ENCODE data around the gene PSMD4.

PSMD4 gene

GRCh38 chr1:151309811-151310323, 55.3 kb downstream of the PSMD4 start:
- DNase-seq = no peak

- DNase-seq = no peak
These were observed 56.5 kb downstream of the PSMD4 start for GRCh38 chr1:151311011-151311410.

DNA sequence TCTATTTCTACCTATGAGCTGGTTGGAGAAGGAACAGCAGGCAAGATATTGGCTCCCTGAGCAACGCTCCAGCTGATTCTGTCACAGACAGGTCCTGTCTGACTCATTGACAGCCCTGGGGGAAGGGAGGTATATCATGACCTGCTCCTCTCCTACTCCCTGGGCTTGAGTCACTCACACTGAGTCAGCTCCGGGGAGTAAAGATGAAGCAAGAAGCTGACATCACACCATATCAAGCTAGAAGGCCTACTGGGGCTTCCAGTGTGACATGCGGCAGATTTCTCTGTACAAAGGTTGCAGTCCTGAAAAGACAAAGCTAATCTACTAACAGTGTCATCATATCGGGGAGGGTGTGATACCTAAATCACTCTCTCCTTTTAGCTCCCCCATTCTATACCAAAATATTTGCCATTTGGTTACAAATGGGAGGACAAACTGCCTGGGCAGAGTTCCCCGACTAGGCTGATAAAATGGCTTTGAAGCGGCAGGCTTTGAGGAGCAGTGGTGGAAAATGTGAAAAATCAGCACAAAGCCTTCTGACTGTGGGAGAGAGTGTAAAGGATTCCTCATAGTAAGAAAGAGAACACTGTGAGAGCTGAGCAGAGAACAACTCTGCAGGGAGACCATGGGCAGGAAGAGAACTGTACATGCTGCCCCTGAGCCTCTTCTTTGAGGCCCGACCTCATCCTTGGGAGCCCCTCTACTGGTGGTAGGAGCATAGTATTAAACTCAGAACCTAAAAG, 57.2 kb downstream of the PSMD4 start:
- no peak for DNase-seq

- no peak for DNase-seq
These were observed 57.9 kb downstream of the PSMD4 start for GRCh38 chr1:151312411-151312810.

GRCh38 chr1:151312826-151313225, 58.3 kb downstream of the PSMD4 start:
- DNase-seq = no peak

DNA sequence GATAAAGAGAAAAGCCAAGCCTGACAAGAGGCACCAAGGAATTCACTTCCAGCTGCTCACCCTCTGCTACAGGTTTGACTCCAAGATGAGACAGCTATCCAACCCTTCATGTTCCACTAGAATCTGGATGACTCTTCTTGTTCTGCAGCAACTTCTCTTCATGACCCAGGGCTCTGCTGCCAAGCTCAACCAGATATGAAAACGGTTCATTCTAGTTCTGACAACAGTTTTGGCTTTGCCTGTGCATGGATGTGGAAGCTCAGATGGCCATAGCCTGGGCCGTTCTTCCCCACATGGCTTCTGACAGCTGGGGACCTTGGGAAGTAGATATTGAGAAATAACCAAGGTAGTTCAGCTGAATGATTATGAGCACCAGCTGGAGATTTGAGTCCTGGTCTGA, 59.0 kb downstream of the PSMD4 start:
- DNase-seq = no peak

- no peak for DNase-seq
These were observed 59.8 kb downstream of the PSMD4 start for GRCh38 chr1:151314137-151314875.

GRCh38 chr1:151315565-151316235, 61.2 kb downstream of the PSMD4 start:
- no peak for DNase-seq
